ENCODE measurements around the gene SURF2.

Gene SURF2

GRCh38 chr9:133369422-133369821 lies 13.1 kb downstream of the SURF2 start:
- DNase-seq (ENCODE audit: low read depth), result no peak
- TF ChIP-seq CTCF (IDR thresholded peaks at IDR 0.05; ENCODE audit: control insufficient read depth, extremely low read depth, insufficient read depth), result no peak
- no peak overlapping the region for H3K4me3 ChIP-seq (ENCODE audit: low read depth, low read length)

GRCh38 chr9:133369933-133370332 lies 13.6 kb downstream of the SURF2 start:
- DNase-seq (ENCODE audit: low read depth), result no peak
- no peak for TF ChIP-seq CTCF (IDR thresholded peaks at IDR 0.05; ENCODE audit: control insufficient read depth, extremely low read depth, insufficient read depth)
- no peak overlapping the region for H3K4me3 ChIP-seq (ENCODE audit: low read depth, low read length)

- TF ChIP-seq CTCF (IDR thresholded peaks at IDR 0.05; ENCODE audit: control insufficient read depth, extremely low read depth, insufficient read depth), result no peak
- peak; percentile 33 for DNase-seq (ENCODE audit: low read depth)
- H3K4me3 ChIP-seq (ENCODE audit: low read depth, low read length), result no peak overlapping the region
Observed at GRCh38 chr9:133370685-133371084, 14.3 kb downstream of the SURF2 start.

- no peak for TF ChIP-seq CTCF (IDR thresholded peaks at IDR 0.05; ENCODE audit: control insufficient read depth, extremely low read depth, insufficient read depth)
- DNase-seq (ENCODE audit: low read depth), result no peak
- H3K4me3 ChIP-seq (ENCODE audit: low read depth, low read length), result no peak overlapping the region
Observed at GRCh38 chr9:133371261-133371711, 14.9 kb downstream of the SURF2 start.

GRCh38 chr9:133372144-133372543 lies 15.8 kb downstream of the SURF2 start:
- H3K4me3 ChIP-seq (ENCODE audit: low read depth, low read length), result no peak overlapping the region
- no peak for DNase-seq (ENCODE audit: low read depth)
- TF ChIP-seq CTCF (IDR thresholded peaks at IDR 0.05; ENCODE audit: control insufficient read depth, extremely low read depth, insufficient read depth), result no peak

GRCh38 chr9:133374612-133375115 lies 18.3 kb downstream of the SURF2 start:
- no peak for DNase-seq (ENCODE audit: low read depth)
- peak overlapping the region; percentile 83 for H3K4me3 ChIP-seq (ENCODE audit: low read depth, low read length)

More at GRCh38 chr9:133374612-133375115, 18.3 kb downstream of the SURF2 start:
- TF ChIP-seq CTCF (IDR thresholded peaks at IDR 0.05; ENCODE audit: control insufficient read depth, extremely low read depth, insufficient read depth), result no peak
